Activated effector memory CD4-positive, alpha-beta T cell treated with anti-CD3 and anti-CD28 coated beads, Interleukin-2, amount 50 U/mL, for 16 hours (primary cell): ENCODE measurements around the gene DYRK3.

Experiments used
- DNase-seq: peaks from one replicate; pipeline ENCODE4 v3.0.0-alpha.2; 2020

Gene DYRK3

GRCh38 chr1:206662396-206663092 is 27.2 kb downstream of the DYRK3 start:
- no peak for DNase-seq

- DNase-seq, result no peak
Observed at GRCh38 chr1:206663362-206663761, 28.0 kb downstream of the DYRK3 start.

GRCh38 chr1:206663832-206664652 is 28.7 kb downstream of the DYRK3 start:
- DNase-seq, result peak; percentile 85

GRCh38 chr1:206664740-206665139 is 29.4 kb downstream of the DYRK3 start:
- DNase-seq, result no peak

GRCh38 chr1:206666031-206666561 is 30.8 kb downstream of the DYRK3 start:
- no peak for DNase-seq

GRCh38 chr1:206666954-206667665 is 31.8 kb downstream of the DYRK3 start:
- no peak for DNase-seq

GRCh38 chr1:206668351-206668750 is 33.0 kb downstream of the DYRK3 start:
- DNase-seq, result no peak

- no peak for DNase-seq
Observed at GRCh38 chr1:206668874-206669410, 33.6 kb downstream of the DYRK3 start.

- no peak for DNase-seq
Observed at GRCh38 chr1:206672011-206672688, 36.8 kb downstream of the DYRK3 start.

- no peak for DNase-seq
Observed at GRCh38 chr1:206672844-206673758, 37.8 kb downstream of the DYRK3 start.

GRCh38 chr1:206674236-206674635 is 38.9 kb downstream of the DYRK3 start:
- no peak for DNase-seq

- DNase-seq, result no peak
Observed at GRCh38 chr1:206674745-206675175, 39.4 kb downstream of the DYRK3 start.

- no peak for DNase-seq
Observed at GRCh38 chr1:206676499-206676898, 41.2 kb downstream of the DYRK3 start.

GRCh38 chr1:206678490-206678889 is 43.2 kb downstream of the DYRK3 start:
- DNase-seq, result no peak

- DNase-seq, result no peak
Observed at GRCh38 chr1:206679738-206680211, 44.4 kb downstream of the DYRK3 start.

GRCh38 chr1:206680279-206680678 is 44.9 kb downstream of the DYRK3 start:
- DNase-seq, result no peak

- no peak for DNase-seq
Observed at GRCh38 chr1:206681359-206681758, 46.0 kb downstream of the DYRK3 start.

GRCh38 chr1:206682111-206682510 is 46.8 kb downstream of the DYRK3 start:
- DNase-seq, result no peak

GRCh38 chr1:206683313-206683712 is 48.0 kb downstream of the DYRK3 start:
- DNase-seq, result no peak

GRCh38 chr1:206684003-206684402 is 48.7 kb downstream of the DYRK3 start:
- no peak for DNase-seq
